IPS-NIHi7 (cell line): ENCODE results near the gene TXNRD3.
A peak's percentile ranks its signal among the peaks of the same experiment; 100 is the strongest.

Experiments
- DNase-seq: peaks from one replicate; pipeline ENCODE4 v3.0.0; 2012; ENCODE audit warnings: mixed read lengths; ENCODE audit errors: extremely low spot score

Gene TXNRD3

DNA sequence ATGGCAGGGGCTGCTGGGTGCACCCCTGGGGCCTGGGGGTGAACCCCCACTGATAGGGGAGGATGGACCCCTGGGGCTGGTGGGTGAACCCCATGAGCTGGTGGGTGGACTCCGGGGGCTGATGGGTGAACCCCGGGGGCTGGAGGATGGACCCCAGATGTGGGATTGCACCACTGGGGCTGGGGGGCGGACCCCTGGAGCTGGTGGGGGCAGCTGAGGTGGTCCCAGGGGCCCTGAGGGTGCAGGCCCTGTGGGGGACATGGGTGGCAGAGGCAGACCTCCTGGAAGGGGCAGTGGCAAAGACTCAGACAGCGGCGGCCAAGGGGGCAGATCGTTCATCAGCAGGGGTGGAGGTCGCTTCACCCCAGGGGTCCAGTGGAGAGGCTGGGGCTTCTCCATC lies 17.4 kb upstream of the TXNRD3 start:
- no peak for DNase-seq

DNA sequence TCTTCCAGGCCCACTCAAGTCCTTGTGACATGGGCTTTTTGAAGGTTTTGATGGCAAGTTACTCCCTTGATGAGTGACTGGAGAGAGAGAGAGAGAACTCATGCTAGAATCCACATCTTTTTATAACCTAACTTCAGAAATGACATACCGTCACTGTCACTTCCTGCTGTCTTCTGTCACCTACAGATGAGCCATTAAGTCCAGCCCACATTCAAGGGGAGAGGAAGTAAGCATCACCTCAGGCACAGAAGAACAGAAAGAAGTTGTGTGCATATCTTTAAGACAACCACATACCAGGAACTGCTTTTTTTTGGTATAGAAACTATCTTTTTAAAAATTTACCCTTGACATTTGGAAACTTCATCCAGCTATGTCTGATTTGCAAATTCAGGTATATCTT lies 16.6 kb upstream of the TXNRD3 start:
- no peak for DNase-seq

DNA sequence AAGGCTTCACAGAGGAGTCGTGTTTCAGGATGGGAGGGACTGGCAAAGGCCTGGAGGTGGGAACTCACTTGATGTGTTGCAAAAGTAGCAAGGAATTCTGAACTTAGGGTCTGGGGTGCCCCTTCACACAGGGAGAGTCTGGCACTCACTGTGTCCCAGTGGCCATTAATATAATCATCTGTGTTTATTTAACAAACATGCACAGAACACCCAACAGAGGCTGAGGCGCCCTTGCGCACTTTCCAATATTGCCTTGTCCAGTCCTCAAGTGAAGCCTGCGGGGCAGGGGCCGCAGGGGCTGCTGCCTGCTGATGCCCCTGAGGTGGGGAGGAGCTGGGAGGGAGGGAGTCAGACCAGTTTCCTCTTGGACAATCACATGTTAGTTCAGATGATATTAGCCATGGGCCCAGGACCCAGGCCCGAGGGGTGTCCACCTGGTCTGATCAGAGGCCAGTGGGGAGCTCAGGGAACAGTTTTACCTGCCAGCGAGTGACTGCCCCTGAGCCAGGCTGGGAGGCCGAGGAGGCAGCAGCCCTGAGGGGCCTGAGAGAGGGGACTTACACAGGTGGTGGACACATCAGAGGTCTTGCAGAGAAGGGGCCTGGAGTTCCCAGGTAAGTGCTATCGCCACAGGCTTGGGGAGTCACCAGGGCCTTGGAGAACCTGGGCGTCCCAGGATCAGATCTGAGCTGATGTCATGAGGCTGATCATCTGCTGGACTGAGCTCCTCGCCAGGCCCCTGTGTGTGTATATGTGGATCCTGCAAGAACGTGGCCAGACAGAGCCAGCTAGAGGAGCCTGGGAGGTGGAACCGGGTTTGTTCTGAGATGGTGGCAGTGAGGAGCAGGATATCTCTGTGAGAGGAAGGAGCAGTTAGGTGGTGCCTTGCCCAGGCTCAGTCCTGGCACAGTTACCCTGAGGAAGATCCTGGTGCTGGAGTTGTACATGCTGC lies 13.8 kb upstream of the TXNRD3 start:
- DNase-seq: no peak

DNA sequence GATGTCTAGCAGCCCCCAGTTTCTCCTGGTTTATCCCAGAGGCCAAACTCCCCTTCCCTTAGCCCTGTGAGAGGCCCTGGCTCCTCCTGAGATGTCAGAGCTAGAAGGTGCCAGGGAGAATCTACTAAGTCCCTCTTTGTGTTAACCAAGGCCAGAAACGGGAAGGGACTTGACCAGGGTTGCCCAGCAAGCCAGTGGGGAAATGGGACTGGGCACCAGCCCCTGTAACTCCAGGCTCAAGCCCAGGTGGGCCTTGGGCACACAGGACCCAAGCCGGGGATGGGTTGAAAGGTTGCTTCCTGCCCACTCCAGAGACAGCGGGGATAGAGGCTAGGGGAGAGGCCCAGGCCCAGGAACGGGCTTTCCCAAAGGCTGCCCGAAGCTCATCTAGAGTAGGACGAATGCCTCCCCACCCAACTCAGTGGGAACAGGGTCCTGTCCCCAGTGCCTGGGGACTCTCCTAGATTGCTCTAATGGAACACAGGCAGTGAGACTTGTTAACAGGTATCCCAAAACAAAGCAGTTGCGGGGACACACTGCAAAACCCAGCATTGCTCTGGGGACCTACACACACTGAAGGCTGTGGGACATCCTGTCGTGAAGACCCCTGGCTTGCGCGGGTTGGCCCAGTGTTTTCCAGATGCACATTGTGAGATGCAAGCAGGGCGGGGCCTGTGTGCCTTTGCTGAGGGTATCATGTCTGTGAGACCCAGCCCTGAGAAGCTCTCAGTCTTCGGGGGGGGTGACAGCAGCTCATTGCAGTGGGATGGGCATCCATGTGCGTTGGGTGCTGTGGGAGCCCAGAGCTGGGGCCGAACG lies 12.9 kb upstream of the TXNRD3 start:
- no peak for DNase-seq

DNA sequence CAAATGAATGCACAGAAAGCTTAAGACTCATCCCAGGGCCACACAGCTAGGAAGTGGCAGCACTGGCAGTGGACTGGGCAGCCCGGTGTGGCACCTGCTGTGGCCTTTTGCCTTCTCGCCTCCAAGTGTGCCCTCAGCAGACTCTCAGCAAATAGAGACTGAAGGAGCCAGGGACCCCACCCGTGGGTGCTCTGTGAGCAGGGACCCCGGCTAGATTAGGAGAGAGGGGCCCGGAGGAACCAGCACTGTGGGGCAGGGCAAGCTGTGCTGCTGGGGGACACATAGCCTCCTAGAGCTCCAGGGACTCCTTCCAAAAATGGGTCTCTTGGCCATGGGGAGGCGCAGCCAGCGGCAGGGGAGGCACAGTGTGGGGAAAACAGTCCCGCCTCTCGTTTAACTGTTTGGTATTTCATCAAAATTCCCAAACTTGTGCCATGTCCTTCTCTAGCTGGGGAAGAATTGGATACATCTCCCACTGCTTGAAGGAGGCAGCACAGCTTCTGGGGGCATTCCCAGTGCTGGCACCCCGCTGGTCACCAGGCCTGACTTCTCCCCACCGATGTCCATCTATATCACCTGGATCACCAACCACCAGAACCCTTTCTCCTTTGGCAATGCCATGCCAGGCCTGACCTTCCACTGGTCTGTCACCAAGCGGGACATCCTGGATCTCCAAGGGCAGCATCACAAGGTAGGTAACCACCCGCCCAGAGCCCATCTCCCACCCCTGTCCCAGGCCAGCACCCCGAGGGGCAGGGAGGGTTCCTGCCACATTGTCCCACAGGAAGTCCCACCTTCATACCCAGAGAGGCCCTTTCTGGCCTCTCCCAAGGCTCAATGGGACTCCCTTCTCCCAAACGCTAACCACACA lies 12.0 kb upstream of the TXNRD3 start:
- no peak for DNase-seq

DNA sequence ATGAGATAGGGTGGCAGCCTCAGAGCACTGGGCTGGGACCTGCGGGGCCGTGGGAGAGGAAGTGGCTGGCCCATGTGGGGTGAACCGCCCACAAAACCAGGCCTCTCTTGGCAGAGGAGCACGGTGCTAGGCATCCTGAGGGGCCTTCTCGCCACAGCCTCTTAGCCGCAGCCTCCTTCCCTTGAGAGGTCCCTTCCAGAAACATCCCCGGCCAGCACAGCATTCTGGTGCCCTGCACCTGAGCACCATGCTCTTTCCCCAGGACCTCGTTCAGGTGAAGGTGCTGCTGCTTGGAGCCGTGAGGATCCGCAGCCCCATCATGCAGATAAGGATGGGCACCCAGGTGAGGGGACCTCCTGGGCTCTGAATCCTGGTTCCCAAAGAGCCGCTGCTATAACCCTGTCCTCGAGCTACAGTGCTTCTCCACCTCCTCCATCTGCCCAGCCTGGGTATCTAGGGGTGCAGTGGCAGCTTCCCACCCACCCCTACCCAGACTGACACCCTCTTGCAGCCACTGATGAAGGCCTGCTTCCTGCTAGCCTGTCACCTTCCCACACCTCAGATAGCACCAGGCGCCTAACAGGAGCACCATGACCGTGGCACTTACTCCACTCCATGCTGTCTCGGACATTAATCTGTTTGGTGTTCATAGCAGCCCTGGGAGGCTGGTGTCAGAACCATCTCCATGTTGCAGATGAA lies 11.2 kb upstream of the TXNRD3 start:
- DNase-seq: no peak

DNA sequence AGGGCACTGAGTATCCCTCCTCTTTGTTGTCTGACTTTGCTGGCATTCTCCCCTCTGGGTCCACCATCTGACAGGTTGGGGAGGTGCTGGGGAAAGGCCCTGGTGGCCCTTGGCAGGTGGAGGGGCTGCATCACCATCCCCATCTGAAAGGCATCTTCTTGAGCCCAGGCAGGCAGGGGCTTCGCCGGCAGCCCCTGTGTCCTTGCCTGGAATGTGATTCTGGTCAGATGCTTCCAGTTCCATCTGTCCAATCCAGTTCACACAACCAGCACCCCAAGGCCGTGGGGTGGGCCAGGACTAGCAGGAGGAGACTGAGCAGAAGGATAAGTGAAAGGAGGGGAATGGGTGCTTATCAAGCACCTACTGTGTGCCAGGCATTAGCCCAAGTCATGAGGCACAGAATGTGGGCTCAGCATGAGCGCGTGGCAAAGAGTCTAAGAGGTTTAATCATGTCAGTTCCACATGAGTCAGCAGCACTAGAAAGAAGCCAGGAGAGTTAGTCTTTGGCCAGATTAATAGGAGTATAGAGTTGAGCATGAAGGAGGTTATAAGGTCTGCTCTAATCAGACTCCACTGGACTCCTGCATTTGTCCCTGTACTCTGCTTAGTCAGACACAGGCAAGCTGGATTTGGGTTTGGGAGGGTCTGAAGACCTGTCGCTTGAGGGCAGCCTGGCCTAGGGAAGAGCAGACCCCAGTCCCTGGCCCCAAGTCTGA lies 10.5 kb upstream of the TXNRD3 start:
- no peak for DNase-seq

DNA sequence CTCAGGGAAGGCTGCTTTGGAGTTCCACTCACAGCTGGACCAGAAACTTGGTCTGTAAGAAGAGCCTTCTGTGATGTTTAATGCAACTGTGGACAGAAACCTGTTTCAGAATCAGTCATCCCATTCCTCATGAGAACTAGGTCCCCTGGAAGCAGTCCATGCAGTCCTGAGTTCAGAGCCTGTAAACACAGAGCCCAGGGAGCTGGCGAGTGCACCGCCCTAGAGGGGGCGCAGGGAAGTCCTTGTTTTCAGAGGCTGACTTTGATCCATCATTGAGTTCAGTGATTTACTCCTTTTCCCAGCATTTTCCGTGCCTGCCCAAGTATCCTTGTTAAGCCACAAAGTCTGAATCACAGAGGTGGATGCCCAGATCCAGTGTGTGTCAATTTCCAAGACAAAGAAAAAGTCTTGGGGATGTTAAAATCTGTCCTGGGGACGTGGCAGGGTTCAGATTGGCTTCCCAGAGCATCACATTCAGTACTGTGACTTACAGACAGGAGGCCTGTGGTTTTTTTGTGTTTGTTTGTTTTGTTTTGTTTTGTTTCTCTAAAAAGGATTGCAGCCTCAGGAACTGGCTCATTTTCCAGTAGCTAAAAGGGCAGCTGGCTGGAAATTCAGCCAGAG lies 9.8 kb upstream of the TXNRD3 start:
- peak; percentile 40 for DNase-seq

DNA sequence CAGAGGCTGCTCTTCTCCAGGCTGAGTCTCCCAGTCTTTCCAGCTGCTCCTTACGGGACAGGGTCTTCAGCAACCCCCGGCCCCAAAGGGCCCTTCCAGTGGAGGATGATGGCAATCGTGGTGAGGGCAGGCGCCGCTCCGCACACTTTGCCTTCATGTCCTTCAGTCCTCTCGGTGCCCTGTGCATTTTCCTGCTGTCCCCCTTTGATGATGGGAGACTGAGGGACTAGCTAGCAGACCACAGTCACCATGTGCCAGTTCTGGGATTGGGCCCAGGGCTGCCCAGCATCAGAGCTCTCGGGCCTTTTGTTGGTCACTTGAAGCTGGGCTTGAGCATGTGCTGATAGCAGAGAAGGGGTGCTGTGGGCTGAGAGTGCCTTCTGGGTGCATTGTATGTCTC lies 8.8 kb upstream of the TXNRD3 start:
- DNase-seq: no peak

DNA sequence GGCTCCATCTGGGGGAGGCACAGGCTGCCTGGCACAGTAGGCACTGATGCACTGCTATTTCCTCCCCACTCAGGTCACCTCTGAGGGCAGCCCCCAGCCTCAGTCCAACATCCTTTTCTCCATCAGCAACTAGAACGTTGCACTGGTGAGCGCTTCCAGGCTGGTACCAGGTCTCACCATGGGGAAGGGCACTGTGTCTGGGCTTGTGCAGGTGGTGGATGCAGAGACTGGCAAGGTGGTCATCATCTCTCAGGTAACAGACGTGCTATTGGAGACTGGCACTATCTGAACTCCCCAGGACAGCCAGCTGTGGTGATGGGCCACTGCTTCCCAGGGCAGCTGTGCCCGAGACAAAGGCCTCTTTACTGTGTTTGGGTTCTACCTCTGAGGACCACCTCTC lies 8.3 kb upstream of the TXNRD3 start:
- no peak for DNase-seq

DNA sequence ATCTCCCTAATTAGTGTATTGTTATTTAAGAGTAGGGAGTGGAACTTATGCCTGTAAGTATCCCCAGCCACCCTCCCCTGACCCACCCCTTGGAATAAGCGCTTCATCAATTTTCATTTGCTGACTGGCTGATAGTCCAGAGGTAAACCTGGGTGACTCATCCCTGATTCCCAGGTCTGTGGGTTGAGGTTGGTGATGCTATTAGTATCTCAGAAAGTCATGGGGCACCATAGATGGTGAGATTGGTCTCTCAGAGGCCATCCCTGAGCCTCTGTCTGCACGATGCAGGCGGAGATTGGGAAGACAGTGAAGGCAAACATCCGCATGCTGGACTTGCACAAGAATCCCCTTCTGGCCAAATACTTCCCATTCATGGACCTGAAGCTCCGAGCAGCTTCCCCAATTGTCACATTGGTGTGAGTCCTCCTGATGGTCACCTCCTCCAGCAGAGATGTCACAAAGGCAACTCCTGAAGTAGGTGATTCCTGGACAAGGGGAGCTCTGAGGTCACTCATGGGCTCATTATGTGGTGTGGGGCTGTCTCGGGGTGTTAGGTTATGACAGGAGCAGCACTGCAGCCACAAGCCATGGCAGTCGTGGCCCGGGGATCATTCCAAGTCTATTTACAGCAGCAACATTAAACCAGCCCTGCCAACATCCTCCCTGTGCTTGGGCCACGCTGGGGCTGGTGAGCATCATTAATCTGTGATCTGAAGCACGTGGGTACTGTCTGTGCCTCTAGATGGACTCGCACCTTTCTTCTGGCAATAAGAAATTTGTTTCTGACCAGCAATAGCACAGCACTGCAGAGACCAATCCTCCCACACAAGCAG lies 6.8 kb upstream of the TXNRD3 start:
- DNase-seq: no peak

DNA sequence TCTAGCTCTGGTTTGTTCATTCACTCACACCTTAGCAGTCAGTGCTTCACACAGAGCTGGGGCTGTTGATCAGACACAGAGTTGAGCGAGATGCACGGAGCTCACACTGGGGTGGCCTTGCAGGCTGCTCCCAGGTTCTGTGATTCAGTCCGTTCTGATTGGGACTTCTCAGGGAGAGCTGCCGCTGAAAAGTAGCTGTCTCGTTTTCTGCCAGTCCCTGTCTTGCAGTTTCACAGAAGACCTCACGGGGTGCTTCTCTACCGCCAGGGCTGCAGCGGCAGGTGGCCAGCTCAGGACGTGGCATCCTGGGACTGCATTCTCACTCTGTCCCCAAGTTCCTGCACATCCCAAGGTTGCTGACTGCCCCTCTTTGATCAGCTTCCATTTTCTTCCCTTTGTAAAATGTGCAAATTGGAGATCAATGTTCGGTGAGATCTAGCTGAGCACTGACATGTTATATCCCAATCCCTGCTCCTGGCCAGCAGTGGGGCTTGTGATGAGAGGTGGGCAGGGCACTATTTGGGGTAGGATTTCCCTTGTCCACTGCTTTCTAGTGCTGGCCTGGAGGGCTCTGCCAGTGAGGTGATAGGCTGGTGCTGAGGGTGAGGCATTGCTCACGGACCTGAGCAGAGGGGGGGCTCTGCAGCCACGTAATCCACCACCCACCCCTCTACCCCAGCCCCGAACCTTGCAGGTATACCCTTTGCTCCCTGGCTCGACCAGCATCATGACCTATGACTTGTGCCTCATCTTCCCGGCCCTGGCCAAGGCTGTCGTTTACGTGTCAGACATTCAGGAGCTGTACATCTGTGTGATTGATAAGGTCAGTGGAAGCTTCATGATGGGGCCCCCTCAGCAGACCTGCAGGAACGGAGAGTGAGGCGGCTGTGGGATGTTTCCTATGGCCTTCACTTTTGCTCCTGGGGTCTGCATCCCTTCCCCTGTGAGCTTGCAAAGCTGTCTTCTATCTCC lies 5.3 kb upstream of the TXNRD3 start:
- DNase-seq: peak; percentile 54

DNA sequence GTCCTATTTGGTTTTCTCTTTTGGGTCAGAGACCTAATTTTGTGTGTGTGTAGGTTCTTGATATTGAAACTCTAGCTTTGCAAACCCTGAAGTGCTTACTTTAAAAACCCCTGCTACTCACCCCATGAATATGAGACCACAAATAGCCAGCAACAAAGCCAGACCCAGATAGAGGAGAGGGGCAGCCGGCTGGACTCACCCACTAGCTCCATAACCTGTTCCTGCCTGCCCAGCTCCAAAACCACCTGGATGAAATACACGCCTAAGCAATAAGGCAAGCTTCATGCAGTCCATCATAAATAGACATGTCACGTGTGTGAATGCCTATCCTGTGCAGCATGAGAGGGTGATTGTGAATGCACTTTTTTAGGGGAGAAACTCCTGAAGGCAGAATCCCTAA lies 3.7 kb upstream of the TXNRD3 start:
- DNase-seq: no peak

DNA sequence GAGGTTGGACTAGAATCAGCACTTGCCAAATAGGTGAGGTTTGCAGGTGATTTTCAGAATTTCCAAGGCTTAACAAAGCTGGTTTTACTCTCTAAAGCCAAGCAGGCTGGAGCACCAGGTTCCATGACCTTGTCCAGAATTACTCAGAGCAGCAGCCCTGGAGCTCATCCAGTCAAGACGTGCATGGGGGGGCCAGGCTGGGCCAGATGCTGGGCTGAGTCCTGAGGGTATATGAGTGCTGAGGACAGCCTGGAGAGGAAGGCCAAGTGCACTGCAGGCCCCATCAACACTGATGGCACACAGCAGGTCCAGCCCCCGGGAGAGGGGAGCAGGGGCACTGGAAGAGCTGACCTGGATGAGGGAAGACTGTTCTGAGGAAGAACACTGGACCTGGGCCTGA lies 3.0 kb upstream of the TXNRD3 start:
- DNase-seq: no peak

DNA sequence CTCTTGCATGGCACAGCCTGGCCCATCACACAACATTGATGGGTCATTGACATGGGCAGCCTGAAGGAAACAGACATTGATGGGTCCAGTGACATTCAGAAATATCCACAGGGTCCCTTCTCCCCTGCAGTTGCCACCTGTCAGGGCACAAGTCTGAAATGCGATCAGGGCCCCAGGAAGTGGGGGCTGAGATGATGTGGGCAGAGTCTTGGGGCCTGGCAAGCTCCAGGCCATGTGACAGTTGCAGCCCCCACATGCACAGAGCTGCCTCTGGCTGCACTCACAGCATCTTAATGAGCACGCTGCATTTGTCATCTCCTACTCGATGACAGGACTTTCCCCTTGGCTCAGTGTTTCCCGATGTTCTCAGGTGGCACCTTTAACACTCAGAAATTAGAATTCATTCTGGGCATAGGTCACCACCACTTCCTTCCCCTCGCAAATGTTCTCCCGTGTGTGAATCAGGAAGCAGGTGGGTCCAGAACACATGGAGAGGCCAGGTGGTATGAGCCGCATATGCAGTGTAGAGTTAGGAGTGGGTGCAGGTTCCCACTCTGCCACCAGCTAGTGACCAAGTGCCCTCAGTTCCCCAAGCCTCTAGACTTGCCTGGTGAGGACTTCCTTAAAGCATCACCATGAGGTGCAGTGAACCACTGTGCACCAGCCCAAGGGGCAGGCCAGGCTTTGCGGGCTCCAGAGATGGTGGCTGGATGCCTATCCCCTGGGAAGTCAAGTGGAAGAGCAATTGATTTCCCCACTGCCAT lies 1.6 kb upstream of the TXNRD3 start:
- DNase-seq: no peak

DNA sequence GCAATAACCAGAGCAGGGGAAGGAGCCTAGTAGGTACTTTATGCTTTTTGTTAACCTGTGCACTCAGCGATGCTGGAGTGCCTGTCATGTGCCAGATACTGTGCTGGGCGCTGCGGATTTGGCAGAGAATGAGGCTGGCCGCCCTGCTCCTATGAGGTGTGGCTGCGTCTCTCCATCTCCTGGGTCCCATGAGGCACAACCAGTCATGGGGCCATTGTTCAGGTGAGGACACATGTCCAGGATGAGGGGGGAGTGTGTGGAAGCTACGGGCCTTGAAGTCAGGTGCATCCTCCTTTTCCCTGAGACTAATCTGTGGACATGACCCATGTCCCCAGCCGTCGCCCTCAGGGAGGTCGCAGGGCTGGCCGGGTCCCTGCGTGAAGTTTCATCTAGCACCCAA lies 963 bp upstream of the TXNRD3 start:
- DNase-seq: no peak

DNA sequence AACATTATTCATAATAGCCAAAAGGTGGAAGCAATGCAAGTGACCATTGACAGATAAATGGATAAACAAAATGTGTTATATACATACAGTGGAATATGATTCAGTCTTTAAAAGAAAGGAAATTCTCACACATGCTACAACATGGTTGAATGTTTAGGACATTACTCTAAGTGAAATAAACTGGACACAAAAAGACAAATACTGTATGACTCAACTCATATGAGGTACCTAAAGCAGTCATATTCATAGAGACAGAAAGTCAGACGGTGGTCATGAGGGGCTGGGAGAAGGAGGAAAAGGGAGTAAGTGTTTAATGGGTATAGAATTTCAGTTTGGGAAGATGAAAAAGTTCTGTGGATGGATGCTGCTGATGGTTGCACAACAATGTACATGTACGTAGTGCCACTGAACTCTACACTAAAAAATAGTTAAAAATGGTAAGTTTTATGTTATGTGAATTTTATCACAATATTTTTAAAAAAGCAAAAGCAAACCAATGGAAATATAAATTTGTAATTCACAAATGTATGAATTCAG lies 5.3 kb downstream of the TXNRD3 start:
- no peak for DNase-seq
